Smooth muscle cell (in vitro differentiated cells): ENCODE measurements around the gene PXDN. TPM values are rescaled to one million over a fixed set of nuclear protein-coding genes. Genes with fewer than 3 reads are reported as not detected.

Experiments used
- DNase-seq: peaks from one replicate; lab custom pipeline; 2025; ENCODE audit not compliant: unreplicated experiment; lab: John Stamatoyannopoulos, UW
- H2AFZ ChIP-seq: fragments of 200-600 bp; sonication (generic); 2 replicates; pipeline ENCODE4 v1.6.0; 2016; ENCODE audit warnings: antibody characterized with exemption, low read depth, mild to moderate bottlenecking
- H3F3A ChIP-seq: fragments of 200-600 bp; sonication (generic); 2 replicates; pipeline ENCODE4 v1.6.0; 2017; ENCODE audit warnings: antibody characterized with exemption, low read depth
- H3K27ac ChIP-seq: fragments of 200-600 bp; sonication (generic); 2 replicates; pipeline ENCODE4 v1.5.1; 2016; ENCODE audit warnings: low read depth, mild to moderate bottlenecking
- H3K27me3 ChIP-seq: fragments of 200-600 bp; sonication (generic); 2 replicates; pipeline ENCODE4 v1.6.1; 2016; ENCODE audit warnings: low read depth, mild to moderate bottlenecking
- H3K36me3 ChIP-seq: fragments of 200-600 bp; sonication (generic); 2 replicates; pipeline ENCODE4 v1.5.1; 2016; ENCODE audit warnings: low read depth
- H3K4me1 ChIP-seq: fragments of 200-600 bp; sonication (generic); 2 replicates; pipeline ENCODE4 v1.5.1; 2016; ENCODE audit warnings: low read depth
- H3K4me2 ChIP-seq: fragments of 200-600 bp; sonication (generic); 2 replicates; pipeline ENCODE4 v1.6.0; 2016; ENCODE audit warnings: mild to moderate bottlenecking
- H3K4me3 ChIP-seq: fragments of 200-600 bp; sonication (generic); 2 replicates; pipeline ENCODE4 v1.5.1; 2016; ENCODE audit warnings: mild to moderate bottlenecking
- H3K79me2 ChIP-seq: fragments of 200-600 bp; sonication (generic); 2 replicates; pipeline ENCODE4 v1.6.0; 2016; ENCODE audit warnings: low read depth, mild to moderate bottlenecking
- H3K9ac ChIP-seq: fragments of 200-600 bp; sonication (generic); 2 replicates; pipeline ENCODE4 v1.6.0; 2016; ENCODE audit warnings: low read depth
- H3K9me3 ChIP-seq: fragments of 200-600 bp; sonication (generic); replicated peaks from 2 replicates; pipeline ENCODE4 v1.5.1; 2016; ENCODE audit warnings: low read depth
- H4K20me1 ChIP-seq: fragments of 200-600 bp; sonication (generic); 2 replicates; pipeline ENCODE4 v1.6.0; 2016; ENCODE audit warnings: low read depth
- WGBS: methylation state at CpG from one replicate; pipeline ENCODE4 v1.1.7; 2016; ENCODE audit warnings: low lambda C conversion rate; 5-methylcytosine and 5-hydroxymethylcytosine counted together
- polyA plus RNA-seq: library from polyadenylated mRNA; unstranded; fragments of >200 nt; fragmentation: Nextera tagmentation; extraction: Ambion mirVana; gene quantifications from 2 replicates; pipeline ENCODE4 v1.2.1, GENCODE V29; 2016
- total RNA-seq: library from RNA; depleted of rRNA; stranded (reverse); fragments of >200 nt; gene quantifications from 2 replicates; pipeline ENCODE4 v1.2.3, GENCODE V29; 2014
- TF ChIP-seq, protein P1 (sequence below): fragments of 200-600 bp; sonication (generic); IDR thresholded peaks from 2 replicates; pipeline ENCODE4 v1.5.1; 2017; ENCODE audit warnings: borderline replicate concordance, mild to moderate bottlenecking, antibody characterized with exemption; ENCODE audit not compliant: insufficient read depth, poor library complexity, severe bottlenecking

The PXDN gene
- total and polyA plus RNA-seq, 2 experiments from 2014 or later, result 328 to 333 TPM

DNA sequence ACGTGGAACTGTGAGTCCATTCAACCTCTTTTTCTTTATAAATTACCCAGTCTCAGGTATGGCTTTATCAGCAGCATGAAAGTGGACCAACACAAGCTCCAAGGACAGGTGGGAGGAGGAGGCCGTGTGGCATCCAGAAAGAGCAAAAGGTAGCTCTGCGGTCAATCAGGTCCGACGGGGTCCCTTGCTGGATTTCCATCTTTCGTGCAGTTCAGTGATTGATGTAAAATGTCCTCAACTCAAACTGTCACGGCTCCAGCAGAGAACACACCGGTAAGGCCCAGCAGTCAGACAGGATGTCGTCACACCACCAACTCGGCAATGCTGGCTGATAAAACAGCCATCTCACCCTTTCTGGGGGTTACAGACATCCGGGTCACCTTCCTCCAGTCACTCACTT is 123.3 kb downstream of the PXDN start:
- TF ChIP-seq, protein P1, sequence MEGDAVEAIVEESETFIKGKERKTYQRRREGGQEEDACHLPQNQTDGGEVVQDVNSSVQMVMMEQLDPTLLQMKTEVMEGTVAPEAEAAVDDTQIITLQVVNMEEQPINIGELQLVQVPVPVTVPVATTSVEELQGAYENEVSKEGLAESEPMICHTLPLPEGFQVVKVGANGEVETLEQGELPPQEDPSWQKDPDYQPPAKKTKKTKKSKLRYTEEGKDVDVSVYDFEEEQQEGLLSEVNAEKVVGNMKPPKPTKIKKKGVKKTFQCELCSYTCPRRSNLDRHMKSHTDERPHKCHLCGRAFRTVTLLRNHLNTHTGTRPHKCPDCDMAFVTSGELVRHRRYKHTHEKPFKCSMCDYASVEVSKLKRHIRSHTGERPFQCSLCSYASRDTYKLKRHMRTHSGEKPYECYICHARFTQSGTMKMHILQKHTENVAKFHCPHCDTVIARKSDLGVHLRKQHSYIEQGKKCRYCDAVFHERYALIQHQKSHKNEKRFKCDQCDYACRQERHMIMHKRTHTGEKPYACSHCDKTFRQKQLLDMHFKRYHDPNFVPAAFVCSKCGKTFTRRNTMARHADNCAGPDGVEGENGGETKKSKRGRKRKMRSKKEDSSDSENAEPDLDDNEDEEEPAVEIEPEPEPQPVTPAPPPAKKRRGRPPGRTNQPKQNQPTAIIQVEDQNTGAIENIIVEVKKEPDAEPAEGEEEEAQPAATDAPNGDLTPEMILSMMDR, result no peak
- no peak for DNase-seq
- Histone ChIP-seq H3K4me3 (no peak overlapping the region), H3K4me2 (no peak overlapping the region), H2AFZ (no peak overlapping the region), H4K20me1 (no peaks in the 10 kb centered on the region), H3K27ac (no peak overlapping the region), H3K9me3 (no peaks in the 10 kb centered on the region), H3K79me2 (no peaks in the 10 kb centered on the region), H3K27me3 (no peaks in the 10 kb centered on the region), H3K4me1 (peaks cover 12% of the 10 kb centered on the region), H3K9ac (no peak overlapping the region), H3F3A (no peaks in the 10 kb centered on the region), H3K36me3 (no peaks in the 10 kb centered on the region)
- WGBS, result 88% methylated on average over 11 of the region's 11 CpGs

DNA sequence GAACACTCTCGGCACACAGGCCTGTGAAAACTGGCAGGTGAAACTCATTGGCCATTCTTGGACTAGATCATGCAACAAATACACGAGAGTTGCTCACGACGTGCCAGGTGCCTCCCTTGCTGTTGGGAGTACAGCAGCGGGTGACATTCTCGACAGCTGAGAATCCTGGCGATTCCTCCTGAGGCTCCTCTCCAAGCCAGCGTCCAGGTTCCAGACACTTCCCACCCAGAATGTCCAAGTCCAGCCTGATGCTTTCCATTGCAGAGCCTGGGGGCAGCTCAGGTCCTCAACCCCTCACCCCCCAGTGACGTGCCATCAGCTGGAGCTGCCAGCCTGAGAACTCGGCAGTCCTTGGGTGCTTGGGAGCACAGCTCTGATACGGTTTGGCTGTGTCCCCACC is 124.2 kb downstream of the PXDN start:
- WGBS, result 98% methylated on average over 11 of the region's 11 CpGs
- no peak overlapping the region for H3K9ac ChIP-seq
- H3F3A ChIP-seq, result no peaks in the 10 kb centered on the region
- TF ChIP-seq, protein P1, result no peak
- DNase-seq, result no peak
- no peaks in the 10 kb centered on the region for H3K79me2 ChIP-seq
- H3K4me3 ChIP-seq, result no peak overlapping the region
- no peaks in the 10 kb centered on the region for H4K20me1 ChIP-seq
- H3K4me1 ChIP-seq, result peaks cover 2% of the 10 kb centered on the region
- no peak overlapping the region for H2AFZ ChIP-seq
- no peaks in the 10 kb centered on the region for H3K36me3 ChIP-seq
- H3K27ac ChIP-seq, result no peak overlapping the region
- H3K27me3 ChIP-seq, result no peaks in the 10 kb centered on the region
- no peak overlapping the region for H3K4me2 ChIP-seq
- H3K9me3 ChIP-seq, result no peaks in the 10 kb centered on the region

DNA sequence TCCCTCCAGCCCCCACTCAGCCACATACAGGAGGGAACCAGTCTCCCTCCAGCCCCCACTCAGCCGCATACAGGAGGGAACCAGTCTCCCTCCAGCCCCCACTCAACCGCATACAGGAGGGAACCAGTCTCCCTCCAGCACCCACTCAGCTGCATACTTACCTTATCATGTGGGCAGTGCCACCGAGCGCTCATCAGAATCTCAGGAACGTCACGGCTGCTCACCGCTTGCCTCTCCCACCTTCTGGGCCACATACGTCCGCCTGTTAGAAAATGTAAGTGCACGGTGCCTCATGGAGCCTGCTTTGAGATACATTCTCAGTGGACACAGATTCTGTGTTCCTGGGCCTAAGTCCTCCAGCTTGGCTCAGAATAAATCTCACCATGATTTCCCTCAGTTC is 124.8 kb downstream of the PXDN start:
- TF ChIP-seq, protein P1, result no peak
- Histone ChIP-seq H3F3A (no peaks in the 10 kb centered on the region), H3K9ac (no peak overlapping the region), H3K4me3 (no peak overlapping the region), H3K4me2 (no peak overlapping the region), H4K20me1 (no peaks in the 10 kb centered on the region), H3K27me3 (no peaks in the 10 kb centered on the region), H2AFZ (no peak overlapping the region), H3K79me2 (no peaks in the 10 kb centered on the region), H3K9me3 (no peaks in the 10 kb centered on the region), H3K36me3 (no peaks in the 10 kb centered on the region), H3K27ac (no peak overlapping the region), H3K4me1 (peaks cover 5% of the 10 kb centered on the region)
- 61% methylated on average over 10 of the region's 10 CpGs for WGBS
- DNase-seq, result no peak

DNA sequence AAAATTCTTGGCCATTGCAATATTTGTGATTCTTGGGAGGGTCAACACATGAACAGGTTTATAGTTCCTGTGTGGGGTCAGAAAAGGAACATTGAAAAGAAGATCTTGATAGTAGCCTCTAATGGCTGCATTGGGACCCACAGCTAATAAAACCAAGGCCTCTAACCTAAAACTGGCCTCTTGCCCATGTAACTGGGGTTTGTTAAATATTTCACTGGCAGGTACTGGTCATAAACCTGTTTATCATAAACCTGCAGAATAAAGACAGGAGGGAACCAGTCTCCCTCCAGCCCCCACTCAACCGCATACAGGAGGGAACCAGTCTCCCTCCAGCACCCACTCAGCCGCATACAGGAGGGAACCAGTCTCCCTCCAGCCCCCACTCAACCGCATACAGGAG is 125.3 kb downstream of the PXDN start:
- H3K27ac ChIP-seq, result no peak overlapping the region
- H3K9me3 ChIP-seq, result no peaks in the 10 kb centered on the region
- no peak overlapping the region for H2AFZ ChIP-seq

More for the DNA sequence above, 125.3 kb downstream of the PXDN start:
- Histone ChIP-seq H3F3A (no peaks in the 10 kb centered on the region), H4K20me1 (no peaks in the 10 kb centered on the region), H3K79me2 (no peaks in the 10 kb centered on the region), H3K36me3 (no peaks in the 10 kb centered on the region), H3K4me2 (no peak overlapping the region), H3K4me1 (peaks cover 11% of the 10 kb centered on the region), H3K9ac (no peak overlapping the region), H3K4me3 (no peak overlapping the region), H3K27me3 (no peaks in the 10 kb centered on the region)
- TF ChIP-seq, protein P1, result no peak
- DNase-seq, result no peak
- 95% methylated on average over 2 of the region's 3 CpGs for WGBS
